Caco-2 (cell line): Measurements from ENCODE around the gene MYADML2. TPM values are rescaled to one million over a fixed set of nuclear protein-coding genes. Genes with fewer than 3 reads are reported as not detected.

ENCODE experiments used
- BruUV-seq: library from RNA; stranded (reverse); fragments of 400-500 nt; replicated peaks from 2 replicates; lab custom pipeline; 2021; lab: Mats Ljungman, UMichigan
- CTCF ChIA-PET: fragments of 300-600 bp; sonication (Branson Sonifier 250); formaldehyde crosslinking; loops from one replicate; lab custom pipeline; 2022; ENCODE audit warnings: antibody characterized with exemption; lab: Charles Lee
- POLR2A ChIA-PET: fragments of 300-600 bp; sonication (Branson Sonifier 250); formaldehyde crosslinking; loops from one replicate; lab custom pipeline; 2022; ENCODE audit warnings: antibody characterized with exemption; lab: Charles Lee
- DNase-seq, 2 experiments: peaks; one replicate each; pipeline versions ENCODE4 v3.0.0 to v3.0.0-alpha.2; 2020 to 2022
- H3K27me3 ChIP-seq: replicated peaks from 2 replicates; pipeline ENCODE4 v1.6.0; 2011; ENCODE audit warnings: low read length; ENCODE audit not compliant: control insufficient read depth, insufficient read depth
- H3K36me3 ChIP-seq: 2 replicates; pipeline ENCODE4 v1.5.1; 2011; ENCODE audit warnings: low read length; ENCODE audit not compliant: control insufficient read depth, insufficient read depth
- H3K4me1 ChIP-seq: fragments of 250-450 bp; sonication (Bioruptor Pico); 2 replicates; pipeline ENCODE4 v1.5.1; 2020; ENCODE audit warnings: mild to moderate bottlenecking
- H3K4me3 ChIP-seq: 2 replicates; pipeline ENCODE4 v1.5.1; 2011; ENCODE audit warnings: low read depth, mild to moderate bottlenecking, control low read depth, low read length
- H3K9me3 ChIP-seq: fragments of 250-450 bp; sonication (Bioruptor Pico); 2 replicates; pipeline ENCODE4 v1.5.1; 2020; ENCODE audit warnings: mild to moderate bottlenecking, moderate library complexity
- H3K27ac Mint-ChIP-seq: one replicate; pipeline ENCODE4 v1.8.0; 2022; ENCODE audit warnings: mixed read lengths; ENCODE audit not compliant: unreplicated experiment
- H3K27me3 Mint-ChIP-seq: one replicate; pipeline ENCODE4 v1.8.0; 2022; ENCODE audit warnings: mixed read lengths; ENCODE audit not compliant: insufficient read depth, unreplicated experiment
- H3K36me3 Mint-ChIP-seq: one replicate; pipeline ENCODE4 v1.8.0; 2022; ENCODE audit warnings: mild to moderate bottlenecking, mixed read lengths; ENCODE audit not compliant: insufficient read depth, unreplicated experiment
- H3K4me1 Mint-ChIP-seq: one replicate; pipeline ENCODE4 v1.8.0; 2022; ENCODE audit warnings: low read depth, mixed read lengths; ENCODE audit not compliant: unreplicated experiment
- H3K4me3 Mint-ChIP-seq: one replicate; pipeline ENCODE4 v1.8.0; 2022; ENCODE audit warnings: mild to moderate bottlenecking, moderate library complexity, mixed read lengths; ENCODE audit not compliant: unreplicated experiment
- H3K9me3 Mint-ChIP-seq: one replicate; pipeline ENCODE4 v1.8.0; 2022; ENCODE audit warnings: mixed read lengths; ENCODE audit not compliant: unreplicated experiment
- intact Hi-C: fragments of 100-400 bp; cut with micrococcal nuclease; formaldehyde crosslinking; loops from one replicate; pipeline ENCODE4 v1.10.0; 2022; ENCODE audit not compliant: unreplicated experiment
- total RNA-seq: library from RNA; stranded (reverse); gene quantifications from 2 replicates; pipeline ENCODE4 v1.2.3, GENCODE V29; 2022
- TF ChIP-seq, protein P1 (sequence below), 2 experiments: fragments of 200-600 bp in 1 of 2; IDR thresholded peaks; 1 replicate in 1 of 2; 2 replicates in 1 of 2; pipeline versions ENCODE4 v1.5.1 to v1.8.0; 2011 to 2022; ENCODE audit warnings: antibody characterized with exemption in 1 of 2, control low read depth in 1 of 2, inconsistent platforms in 1 of 2, low read depth in 1 of 2, low read length in 1 of 2, mild to moderate bottlenecking in 1 of 2, moderate library complexity in 1 of 2; ENCODE audit not compliant: insufficient read depth in 1 of 2, severe bottlenecking in 1 of 2, unreplicated experiment in 1 of 2

Gene MYADML2
- total RNA-seq, 1 experiment from 2014 or later: not detected

DNA sequence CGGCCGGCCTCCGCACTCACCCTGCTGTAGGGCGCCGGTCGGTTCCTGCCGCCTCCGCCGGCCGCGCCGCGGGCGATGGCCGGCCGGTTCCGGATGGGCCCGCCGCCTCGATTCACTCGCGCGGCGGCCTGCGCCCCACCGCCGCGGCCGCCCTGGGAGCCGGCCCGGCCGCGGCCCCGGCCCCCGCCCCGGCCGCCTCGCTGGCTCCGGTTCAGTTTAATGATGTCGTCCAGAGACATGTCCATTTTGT is 55.8 kb downstream of the MYADML2 start:
- POLR2A ChIA-PET: interaction anchor here (0.5 to 1.1 kb wide), 3 partner anchors 9 to 30 kb away, joined by 3 to 7 read pairs (median 4); no protein-coding TSS in a partner anchor
- CTCF ChIA-PET: interaction anchor here (1.4 kb wide), 1 partner anchor 146 kb away, joined by 4 read pairs; the partner anchor contains the start of gene DCXR
- no peaks in the 10 kb centered on the region for H3K27me3 ChIP-seq
- DNase-seq: no peak
- H3K9me3 ChIP-seq: no peaks in the 10 kb centered on the region
- H3K36me3 ChIP-seq: peaks cover 13% of the 10 kb centered on the region
- peaks cover 11% of the 10 kb centered on the region for H3K4me1 ChIP-seq
- Mint-ChIP-seq H3K27ac (peak overlapping the region; percentile 99), H3K4me3 (peak overlapping the region; percentile 91), H3K9me3 (no peaks in the 10 kb centered on the region), H3K36me3 (peaks cover 92% of the 10 kb centered on the region), H3K4me1 (no peaks in the 10 kb centered on the region), H3K27me3 (no peaks in the 10 kb centered on the region)
- TF ChIP-seq, protein P1, sequence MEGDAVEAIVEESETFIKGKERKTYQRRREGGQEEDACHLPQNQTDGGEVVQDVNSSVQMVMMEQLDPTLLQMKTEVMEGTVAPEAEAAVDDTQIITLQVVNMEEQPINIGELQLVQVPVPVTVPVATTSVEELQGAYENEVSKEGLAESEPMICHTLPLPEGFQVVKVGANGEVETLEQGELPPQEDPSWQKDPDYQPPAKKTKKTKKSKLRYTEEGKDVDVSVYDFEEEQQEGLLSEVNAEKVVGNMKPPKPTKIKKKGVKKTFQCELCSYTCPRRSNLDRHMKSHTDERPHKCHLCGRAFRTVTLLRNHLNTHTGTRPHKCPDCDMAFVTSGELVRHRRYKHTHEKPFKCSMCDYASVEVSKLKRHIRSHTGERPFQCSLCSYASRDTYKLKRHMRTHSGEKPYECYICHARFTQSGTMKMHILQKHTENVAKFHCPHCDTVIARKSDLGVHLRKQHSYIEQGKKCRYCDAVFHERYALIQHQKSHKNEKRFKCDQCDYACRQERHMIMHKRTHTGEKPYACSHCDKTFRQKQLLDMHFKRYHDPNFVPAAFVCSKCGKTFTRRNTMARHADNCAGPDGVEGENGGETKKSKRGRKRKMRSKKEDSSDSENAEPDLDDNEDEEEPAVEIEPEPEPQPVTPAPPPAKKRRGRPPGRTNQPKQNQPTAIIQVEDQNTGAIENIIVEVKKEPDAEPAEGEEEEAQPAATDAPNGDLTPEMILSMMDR (IDR thresholded peaks at IDR 0.05; ENCODE audit: insufficient read depth in 1 of 2, low read depth in 1 of 2, low read length in 1 of 2, severe bottlenecking in 1 of 2, unreplicated experiment in 1 of 2): no peak
- BruUV-seq: no TSS peak
- peak overlapping the region; percentile 81 for H3K4me3 ChIP-seq
- intact Hi-C loops: loop anchor here (1.0 kb wide), 1 partner anchor 19 kb away; no protein-coding TSS in a partner anchor

DNA sequence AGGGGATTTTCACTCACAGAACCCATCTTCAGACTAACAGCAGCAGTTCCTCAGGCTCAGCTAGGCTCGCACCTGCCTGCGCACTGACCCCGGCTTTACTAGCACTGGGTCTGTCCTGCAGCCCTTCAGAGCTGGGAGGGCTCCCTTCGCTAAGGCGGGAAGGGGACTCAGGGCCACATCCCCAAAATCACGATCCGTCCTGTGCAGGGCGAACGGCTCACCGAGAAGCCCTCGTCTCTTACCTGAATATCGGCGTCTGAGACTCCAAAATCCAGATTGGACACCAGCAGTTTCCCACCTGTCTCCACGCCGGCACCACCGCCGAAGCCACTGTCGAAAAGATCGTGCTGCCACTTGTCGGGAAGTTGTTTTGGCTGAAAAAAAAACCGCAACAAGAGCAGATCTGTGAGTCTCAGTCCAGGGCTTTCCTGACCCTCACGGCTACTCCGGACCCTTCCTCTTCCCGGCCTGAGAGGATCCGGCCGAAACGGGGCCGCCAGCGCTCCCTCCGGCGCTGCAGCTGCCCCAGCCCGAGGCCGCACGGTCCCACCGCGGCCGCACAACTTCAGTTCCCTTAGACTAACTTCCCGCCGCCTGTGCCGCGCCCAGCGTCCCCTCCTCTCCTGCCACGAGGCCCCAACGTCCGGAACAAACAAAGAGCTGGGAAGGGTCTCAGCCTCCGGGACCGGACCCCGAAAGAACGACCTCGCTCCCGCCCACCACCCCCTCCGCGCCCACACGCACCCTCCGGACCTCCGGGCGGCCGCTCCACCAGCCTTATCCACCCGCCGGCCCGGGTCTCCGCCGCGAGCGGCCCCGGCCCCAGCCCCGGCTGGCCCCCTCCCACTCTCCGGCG is 56.4 kb downstream of the MYADML2 start:
- H3K9me3 ChIP-seq: no peaks in the 10 kb centered on the region
- no TSS peak for BruUV-seq
- H3K27me3 ChIP-seq: no peaks in the 10 kb centered on the region
- H3K4me3 Mint-ChIP-seq: peak overlapping the region; percentile 91
- DNase-seq: no peak
- H3K4me3 ChIP-seq: peak overlapping the region; percentile 81
- TF ChIP-seq, protein P1 (IDR thresholded peaks at IDR 0.05; ENCODE audit: insufficient read depth in 1 of 2, low read depth in 1 of 2, low read length in 1 of 2, severe bottlenecking in 1 of 2, unreplicated experiment in 1 of 2): no peak
- peaks cover 92% of the 10 kb centered on the region for H3K36me3 Mint-ChIP-seq
- ChIA-PET CTCF (interaction anchor here (0.6 to 1.4 kb wide), 2 partner anchors 147 to 494 kb away, joined by 4 to 7 read pairs; partner anchors contain the start of gene DCXR), POLR2A (interaction anchor here (0.9 to 1.1 kb wide), 2 partner anchors 13 to 30 kb away, joined by 3 to 4 read pairs; no protein-coding TSS in a partner anchor)
- peaks cover 13% of the 10 kb centered on the region for H3K36me3 ChIP-seq
- intact Hi-C loops: loop anchor here (1.0 kb wide), 1 partner anchor 20 kb away; no protein-coding TSS in a partner anchor
- no peaks in the 10 kb centered on the region for H3K9me3 Mint-ChIP-seq
- peaks cover 11% of the 10 kb centered on the region for H3K4me1 ChIP-seq
- H3K4me1 Mint-ChIP-seq: no peaks in the 10 kb centered on the region
- H3K27me3 Mint-ChIP-seq: no peaks in the 10 kb centered on the region
- H3K27ac Mint-ChIP-seq: peak overlapping the region; percentile 99

Other genes with a start within 250 kb of the MYADML2 start
- gene MRPL12, start 243.9 kb downstream of the MYADML2 start, total RNA-seq: 164 and 176 TPM in 2 replicates
- gene SLC25A10, start 234.9 kb downstream of the MYADML2 start, total RNA-seq: 49.5 and 54.8 TPM in 2 replicates
- gene GCGR, start 143.1 kb downstream of the MYADML2 start, total RNA-seq: 0.91 and 1.0 TPM in 2 replicates
- 59.7 and 60.0 TPM in 2 replicates for gene MCRIP1, start 113.9 kb downstream of the MYADML2 start, total RNA-seq
- gene PPP1R27, start 112.2 kb downstream of the MYADML2 start, total RNA-seq: 0.93 TPM in 1 of 2 replicates, not detected in the other
- gene P4HB, start 86.7 kb downstream of the MYADML2 start, total RNA-seq: 895 and 958 TPM in 2 replicates
- gene ARHGDIA, start 75.9 kb downstream of the MYADML2 start, total RNA-seq: 253 and 292 TPM in 2 replicates
- gene ALYREF, start 55.6 kb downstream of the MYADML2 start, total RNA-seq: 248 and 252 TPM in 2 replicates
- 133 and 140 TPM in 2 replicates for gene ANAPC11, start 55.5 kb downstream of the MYADML2 start, total RNA-seq
- 0.37 and 0.68 TPM in 2 replicates for gene NPB, start 45.0 kb downstream of the MYADML2 start, total RNA-seq
- 125 and 151 TPM in 2 replicates for gene PCYT2, start 35.8 kb downstream of the MYADML2 start, total RNA-seq
- gene SIRT7, start 29.1 kb downstream of the MYADML2 start, total RNA-seq: 55.6 and 57.4 TPM in 2 replicates
- gene MAFG, start 19.5 kb downstream of the MYADML2 start, total RNA-seq: 28.9 and 29.1 TPM in 2 replicates
- 200 and 203 TPM in 2 replicates for gene PYCR1, start 9.9 kb downstream of the MYADML2 start, total RNA-seq
- 11.1 and 13.0 TPM in 2 replicates for gene NOTUM, start 14.0 kb upstream of the MYADML2 start, total RNA-seq
- 58.0 and 59.2 TPM in 2 replicates for gene ASPSCR1, start 30.4 kb upstream of the MYADML2 start, total RNA-seq
- gene CENPX, start 75.6 kb upstream of the MYADML2 start, total RNA-seq: 85.3 and 94.9 TPM in 2 replicates
- gene LRRC45, start 76.1 kb upstream of the MYADML2 start, total RNA-seq: 33.2 and 38.2 TPM in 2 replicates
- gene RAC3, start 84.4 kb upstream of the MYADML2 start, total RNA-seq: 94.5 and 96.7 TPM in 2 replicates
- gene DCXR, start 90.5 kb upstream of the MYADML2 start, total RNA-seq: 197 and 208 TPM in 2 replicates
- gene RFNG, start 104.6 kb upstream of the MYADML2 start, total RNA-seq: 33.0 and 35.5 TPM in 2 replicates
- 185 and 195 TPM in 2 replicates for gene GPS1, start 104.7 kb upstream of the MYADML2 start, total RNA-seq
- 129 TPM in 2 replicates for gene DUS1L, start 118.6 kb upstream of the MYADML2 start, total RNA-seq
- 330 and 359 TPM in 2 replicates for gene FASN, start 151.0 kb upstream of the MYADML2 start, total RNA-seq